CD4-positive, alpha-beta T cell treated with Interleukin-1 beta for 1 hour (primary cell): ENCODE results near the gene PID1.
"Not testable (repeated sequence)": the region's sequence is repeated elsewhere in the genome, so short reads cannot be mapped to it uniquely, and the experiment has no call there.

ENCODE experiments used
- DNase-seq, 2 donors: peaks; one replicate each; pipeline ENCODE4 v3.0.0-alpha.2; 2020 to 2022

The PID1 gene

GRCh38 chr2:229206548-229206947 lies 64.5 kb downstream of the PID1 start:
- DNase-seq: no peak

DNA sequence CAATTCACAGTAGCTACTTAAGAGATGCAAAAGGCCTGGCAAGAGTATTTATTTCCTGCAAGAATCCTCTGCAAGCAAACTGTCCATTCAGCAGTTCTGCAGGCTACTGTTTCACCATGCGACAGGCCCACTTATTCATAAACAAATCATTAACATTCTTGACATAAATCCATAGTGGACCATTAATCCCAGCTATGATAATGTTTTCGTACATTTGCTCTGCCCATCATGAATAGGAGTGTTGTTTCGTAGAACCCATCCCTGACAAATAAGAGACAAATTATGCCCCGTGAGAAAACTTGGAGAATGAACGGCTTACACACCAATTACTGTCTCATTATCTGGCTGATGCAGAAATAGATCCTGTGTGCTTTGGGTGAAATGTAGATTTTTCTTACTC lies 65.4 kb downstream of the PID1 start:
- no peak for DNase-seq

DNA sequence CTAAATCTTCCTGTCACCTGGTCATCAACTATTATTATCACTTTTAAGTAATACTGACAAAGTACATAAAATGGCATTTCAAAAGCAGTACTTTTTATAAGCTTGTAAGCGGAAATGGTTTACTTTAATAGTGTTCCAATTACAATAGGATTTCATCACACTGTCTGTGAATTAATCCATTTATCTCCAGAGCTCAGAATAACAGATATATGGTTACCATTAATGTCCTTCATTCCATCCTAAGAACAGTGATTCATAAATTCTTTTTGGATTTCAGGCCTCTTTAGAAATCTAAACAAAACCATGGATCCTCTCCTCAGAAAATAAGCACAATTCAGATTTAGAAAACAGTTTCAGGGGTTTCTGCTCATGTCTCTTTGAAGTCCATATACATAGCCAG lies 68.4 kb downstream of the PID1 start:
- no peak for DNase-seq

- no peak for DNase-seq
Observed at GRCh38 chr2:229201521-229201920, 69.6 kb downstream of the PID1 start.

GRCh38 chr2:229199267-229199666 lies 71.8 kb downstream of the PID1 start:
- DNase-seq: no peak

GRCh38 chr2:229196448-229196847 lies 74.6 kb downstream of the PID1 start:
- DNase-seq: no peak

DNA sequence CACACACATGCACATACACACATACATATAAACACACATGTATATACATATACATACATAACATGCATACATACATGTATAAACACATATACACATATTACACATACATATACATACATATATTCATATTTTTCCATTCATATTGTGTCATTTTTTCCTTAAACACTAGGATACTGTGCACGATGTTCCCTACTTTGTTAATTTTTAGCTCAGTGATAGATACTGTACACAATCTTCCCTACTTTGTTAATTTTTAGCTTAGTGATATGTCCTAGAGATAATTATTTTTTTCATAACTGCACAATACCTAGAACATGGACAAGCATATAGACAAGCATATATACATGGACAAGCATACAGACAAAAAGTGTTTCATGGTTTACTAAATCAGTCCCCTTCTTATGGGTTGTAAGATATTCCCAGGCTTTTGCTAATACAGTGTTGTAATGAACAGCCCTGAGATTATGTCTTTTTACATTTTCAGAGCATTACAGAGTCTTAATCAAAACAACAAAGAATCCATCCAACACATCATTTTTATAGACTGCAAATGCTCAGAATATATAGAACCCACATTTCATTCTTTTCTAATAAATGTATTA lies 75.6 kb downstream of the PID1 start:
- no peak for DNase-seq

- no peak for DNase-seq
Observed at GRCh38 chr2:229193281-229193680, 77.8 kb downstream of the PID1 start.

- no peak for DNase-seq
Observed at GRCh38 chr2:229191413-229191812, 79.7 kb downstream of the PID1 start.

GRCh38 chr2:229187123-229187522 lies 84.0 kb downstream of the PID1 start:
- DNase-seq: not testable (repeated sequence)

GRCh38 chr2:229181641-229182040 lies 89.4 kb downstream of the PID1 start:
- no peak for DNase-seq

DNA sequence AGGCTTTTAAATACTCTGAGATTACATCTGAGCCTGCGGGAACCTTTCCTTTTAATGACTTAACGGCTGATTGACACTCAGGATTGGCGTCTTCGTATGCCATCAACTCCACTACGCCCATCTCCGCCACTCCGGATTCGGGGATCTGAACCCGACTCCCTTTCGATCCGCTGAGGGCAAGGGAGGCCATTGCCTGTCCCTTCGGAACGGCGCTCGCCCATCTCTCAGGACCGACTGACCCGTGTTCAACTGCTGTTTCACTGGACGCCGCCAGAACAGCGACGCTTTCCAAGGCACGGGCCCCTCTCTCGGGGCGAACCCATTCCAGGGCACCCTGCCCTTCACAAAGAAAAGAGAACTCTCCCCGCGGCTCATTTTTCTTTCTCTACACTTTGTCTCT lies 90.4 kb downstream of the PID1 start:
- DNase-seq: no peak

- no peak for DNase-seq
Observed at GRCh38 chr2:229179628-229180027, 91.5 kb downstream of the PID1 start.

GRCh38 chr2:229178706-229179105 lies 92.4 kb downstream of the PID1 start:
- no peak for DNase-seq

GRCh38 chr2:229178117-229178516 lies 93.0 kb downstream of the PID1 start:
- DNase-seq: no peak

GRCh38 chr2:229176136-229176535 lies 95.0 kb downstream of the PID1 start:
- DNase-seq: no peak

DNA sequence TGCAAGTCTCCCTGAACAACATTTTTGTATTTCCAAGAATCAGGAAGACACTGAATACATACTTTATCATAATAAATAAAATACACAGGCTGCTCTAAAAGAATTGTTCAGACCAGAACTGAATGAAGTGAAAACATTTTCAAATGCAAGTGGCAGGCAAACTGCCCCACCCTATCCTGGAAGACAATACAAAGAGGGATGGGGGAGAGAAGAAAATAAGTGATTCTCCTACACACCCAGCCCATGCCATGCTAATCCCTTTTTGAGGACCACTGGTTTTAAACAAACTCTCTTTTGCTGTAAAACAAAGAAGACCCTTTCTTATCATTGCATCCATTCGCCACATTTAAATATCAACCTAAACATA lies 95.6 kb downstream of the PID1 start:
- DNase-seq: no peak

- no peak for DNase-seq
Observed at GRCh38 chr2:229174794-229175496, 96.1 kb downstream of the PID1 start.

DNA sequence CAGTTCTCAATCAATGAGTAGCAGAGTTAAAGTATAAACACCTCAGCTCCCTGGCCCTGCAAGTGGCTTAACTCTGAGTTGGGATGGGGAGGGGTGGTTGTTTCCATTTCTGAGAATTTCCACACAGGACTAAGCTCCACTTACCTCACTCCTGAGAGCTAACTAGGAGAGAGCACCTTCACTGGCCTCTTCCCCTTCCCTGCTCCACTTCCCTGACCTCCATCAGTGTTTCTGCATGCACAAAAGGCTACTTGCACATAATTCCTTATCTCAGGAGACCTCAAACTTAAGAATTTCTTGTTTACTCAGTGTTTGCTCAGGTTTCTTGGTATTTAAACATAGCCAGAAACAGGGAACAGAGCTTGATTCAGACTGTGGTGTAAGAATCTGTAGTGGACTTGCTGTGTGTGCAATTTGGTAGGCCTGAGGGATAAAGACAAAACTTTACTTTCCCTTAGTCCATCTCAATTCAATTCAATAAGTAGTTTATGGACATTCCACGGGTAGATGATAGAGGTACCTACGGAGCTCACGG lies 97.2 kb downstream of the PID1 start:
- DNase-seq: no peak

DNA sequence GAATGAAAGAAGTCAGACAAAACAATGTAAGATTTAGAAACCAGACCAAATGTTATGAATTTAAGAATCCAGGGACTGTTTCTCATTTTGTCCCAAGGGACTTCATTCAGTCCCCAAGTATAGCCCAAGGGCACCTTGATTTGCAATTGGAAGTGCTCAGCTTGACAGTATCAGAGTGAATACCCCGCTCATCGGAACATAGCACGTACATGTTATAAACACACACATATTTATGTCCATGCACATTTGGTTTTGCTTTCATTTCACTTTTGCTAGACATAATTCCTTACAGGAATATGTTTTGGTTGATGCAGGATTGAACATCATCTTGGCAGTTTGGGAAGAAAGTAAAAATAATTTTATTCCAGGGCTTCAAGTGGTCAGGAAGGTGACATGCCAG lies 100.2 kb downstream of the PID1 start:
- no peak for DNase-seq

DNA sequence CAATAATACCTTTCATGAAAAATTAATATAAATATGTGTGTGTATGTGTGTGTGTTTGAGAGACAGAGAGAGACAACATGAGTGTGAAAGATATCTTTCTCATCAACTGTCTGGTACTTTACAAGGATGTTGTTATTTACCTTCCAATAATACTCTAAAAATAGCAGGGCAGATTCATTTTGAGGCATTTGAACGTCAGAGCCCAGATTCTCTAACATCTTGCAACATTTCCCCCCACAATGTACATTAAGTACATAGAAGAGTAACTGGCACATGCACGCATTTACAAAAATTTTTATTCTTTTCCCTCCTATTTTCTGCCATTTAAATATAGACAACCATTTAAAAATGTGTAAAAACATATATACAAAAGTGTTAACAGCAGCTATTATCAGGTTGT lies 100.9 kb downstream of the PID1 start:
- no peak for DNase-seq

DNA sequence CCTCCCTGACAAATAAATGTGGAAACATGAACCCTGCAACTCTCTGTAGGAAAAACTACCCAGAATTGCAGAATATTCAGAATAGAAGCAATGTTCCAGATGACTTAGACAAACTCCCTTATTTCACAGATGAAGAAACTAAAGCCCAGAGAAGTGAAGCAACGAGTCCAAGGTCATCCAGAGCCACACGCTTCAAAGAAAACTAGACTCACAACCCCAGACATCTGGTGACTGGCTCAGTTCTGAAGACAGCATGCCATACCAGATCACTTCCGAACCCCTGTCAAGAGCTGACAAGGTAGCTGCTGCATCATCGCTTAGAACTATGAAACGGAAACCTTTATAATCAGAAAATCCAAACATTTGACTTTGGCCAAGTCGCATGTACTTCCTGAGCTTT lies 101.3 kb downstream of the PID1 start:
- DNase-seq: no peak

GRCh38 chr2:229164545-229165249 lies 106.4 kb downstream of the PID1 start:
- no peak for DNase-seq

GRCh38 chr2:229163893-229164292 lies 107.2 kb downstream of the PID1 start:
- no peak for DNase-seq
